Stromal cell of bone marrow (primary cell): Measurements from ENCODE around the gene VAMP2.

Experiments used
- DNase-seq: peaks from one replicate; pipeline ENCODE4 v3.0.0-alpha.2; 2012; ENCODE audit warnings: low read depth

Gene VAMP2

GRCh38 chr17:8122924-8123694 is 39.6 kb downstream of the VAMP2 start:
- DNase-seq, result no peak

- no peak for DNase-seq
These were observed 40.3 kb downstream of the VAMP2 start for GRCh38 chr17:8122422-8122923.

GRCh38 chr17:8121681-8122421 is 40.9 kb downstream of the VAMP2 start:
- no peak for DNase-seq

- no peak for DNase-seq
These were observed 41.4 kb downstream of the VAMP2 start for GRCh38 chr17:8121407-8121680.

GRCh38 chr17:8120520-8121406 is 42.0 kb downstream of the VAMP2 start:
- no peak for DNase-seq

GRCh38 chr17:8119581-8120519 is 42.9 kb downstream of the VAMP2 start:
- peak; percentile 70 for DNase-seq

GRCh38 chr17:8118769-8119580 is 43.8 kb downstream of the VAMP2 start:
- peak; percentile 38 for DNase-seq

GRCh38 chr17:8117980-8118768 is 44.6 kb downstream of the VAMP2 start, which contains the start of gene ALOXE3:
ALOXE3 (minus strand) TSS chr17:8118514; CDS start chr17:8117990, 524 bp downstream.
- DNase-seq, result no peak

- no peak for DNase-seq
These were observed 45.3 kb downstream of the VAMP2 start for GRCh38 chr17:8117367-8117979.

GRCh38 chr17:8116776-8117175 is 46.0 kb downstream of the VAMP2 start:
- no peak for DNase-seq

- DNase-seq, result no peak
These were observed 51.8 kb downstream of the VAMP2 start for GRCh38 chr17:8110907-8111306.

- no peak for DNase-seq
These were observed 52.3 kb downstream of the VAMP2 start for GRCh38 chr17:8110456-8110804.

GRCh38 chr17:8109661-8110455 is 52.9 kb downstream of the VAMP2 start:
- no peak for DNase-seq
